ENCODE measurements around the gene CASS4.

The CASS4 gene

GRCh38 chr20:56428881-56429280 lies 16.8 kb downstream of the CASS4 start:
- no peak overlapping the region for H3K4me3 ChIP-seq (ENCODE audit: low read depth, low read length)
- no peak for TF ChIP-seq POLR2A (IDR thresholded peaks at IDR 0.05; ENCODE audit: extremely low read depth, insufficient read length)
- no peak for TF ChIP-seq CTCF (IDR thresholded peaks at IDR 0.05; ENCODE audit: low read depth, low read length)
- no peak for TF ChIP-seq MYC (IDR thresholded peaks at IDR 0.05; ENCODE audit: low read depth, low read length)

GRCh38 chr20:56429502-56429901 lies 17.4 kb downstream of the CASS4 start:
- H3K4me3 ChIP-seq (ENCODE audit: low read depth, low read length), result no peak overlapping the region
- DNase-seq (ENCODE audit: low read depth), result peak; percentile 63
- peak; percentile 21; the same call in 1 of the 2 replicates for TF ChIP-seq MAX (IDR thresholded peaks at IDR 0.05; ENCODE audit: low read depth, low read length)
- TF ChIP-seq MYC (IDR thresholded peaks at IDR 0.05; ENCODE audit: low read depth, low read length), result no peak

More at GRCh38 chr20:56428881-56429280, 16.8 kb downstream of the CASS4 start:
- DNase-seq (ENCODE audit: low read depth), result no peak

- TF ChIP-seq MAX (IDR thresholded peaks at IDR 0.05; ENCODE audit: low read depth, low read length), result no peak
- H3K4me3 ChIP-seq (ENCODE audit: low read depth, low read length), result no peak overlapping the region
- peak; percentile 21 for DNase-seq (ENCODE audit: low read depth)
Observed at GRCh38 chr20:56429941-56430340, 17.9 kb downstream of the CASS4 start.

GRCh38 chr20:56430461-56430860 lies 18.4 kb downstream of the CASS4 start:
- no peak for DNase-seq (ENCODE audit: low read depth)
- no peak overlapping the region for H3K4me3 ChIP-seq (ENCODE audit: low read depth, low read length)
- TF ChIP-seq POLR2A (IDR thresholded peaks at IDR 0.05; ENCODE audit: extremely low read depth, insufficient read length), result no peak
- no peak for TF ChIP-seq MAX (IDR thresholded peaks at IDR 0.05; ENCODE audit: low read depth, low read length)
- no peak for TF ChIP-seq CTCF (IDR thresholded peaks at IDR 0.05; ENCODE audit: low read depth, low read length)
- TF ChIP-seq MYC (IDR thresholded peaks at IDR 0.05; ENCODE audit: low read depth, low read length), result no peak

GRCh38 chr20:56430957-56431356 lies 18.9 kb downstream of the CASS4 start:
- DNase-seq (ENCODE audit: low read depth), result no peak
- TF ChIP-seq MAX (IDR thresholded peaks at IDR 0.05; ENCODE audit: low read depth, low read length) (no peak), MYC (IDR thresholded peaks at IDR 0.05; ENCODE audit: low read depth, low read length) (no peak), CTCF (IDR thresholded peaks at IDR 0.05; ENCODE audit: low read depth, low read length) (no peak), POLR2A (IDR thresholded peaks at IDR 0.05; ENCODE audit: extremely low read depth, insufficient read length) (no peak)
- H3K4me3 ChIP-seq (ENCODE audit: low read depth, low read length), result no peak overlapping the region

GRCh38 chr20:56431471-56431870 lies 19.4 kb downstream of the CASS4 start:
- TF ChIP-seq POLR2A (IDR thresholded peaks at IDR 0.05; ENCODE audit: extremely low read depth, insufficient read length) (no peak), MAX (IDR thresholded peaks at IDR 0.05; ENCODE audit: low read depth, low read length) (no peak)
- no peak overlapping the region for H3K4me3 ChIP-seq (ENCODE audit: low read depth, low read length)
- DNase-seq (ENCODE audit: low read depth), result no peak

GRCh38 chr20:56433221-56433879 lies 21.3 kb downstream of the CASS4 start:
- no peak for DNase-seq (ENCODE audit: low read depth)
- no peak overlapping the region for H3K4me3 ChIP-seq (ENCODE audit: low read depth, low read length)
- TF ChIP-seq POLR2A (IDR thresholded peaks at IDR 0.05; ENCODE audit: extremely low read depth, insufficient read length), result no peak
- no peak for TF ChIP-seq MYC (IDR thresholded peaks at IDR 0.05; ENCODE audit: low read depth, low read length)
- TF ChIP-seq CTCF (IDR thresholded peaks at IDR 0.05; ENCODE audit: low read depth, low read length), result no peak
- TF ChIP-seq MAX (IDR thresholded peaks at IDR 0.05; ENCODE audit: low read depth, low read length), result no peak

Data from NB4 (cell line).